Transverse colon (tissue), 4 donors: Measurements from ENCODE around the gene C10orf90. TPM values are rescaled to one million over a fixed set of nuclear protein-coding genes. Genes with fewer than 3 reads are reported as not detected.

Experiments used
- DNase-seq: peaks from one replicate; pipeline ENCODE4 v3.0.0-alpha.2; 2019
- H3K27ac ChIP-seq, 4 donors: fragments of 200-600 bp; sonication (generic); 2 replicates each; pipeline ENCODE4 v1.5.1; 2016 to 2018; ENCODE audit warnings: inconsistent platforms in 4 of 4
- H3K27me3 ChIP-seq: fragments of 200-600 bp; sonication (generic); 2 replicates; pipeline ENCODE4 v1.5.1; 2017; ENCODE audit warnings: inconsistent platforms
- H3K36me3 ChIP-seq, 4 donors: fragments of 200-600 bp; sonication (generic); 2 replicates each; pipeline ENCODE4 v1.5.1; 2017 to 2019; ENCODE audit warnings: inconsistent platforms in 4 of 4
- H3K4me1 ChIP-seq, 4 donors: fragments of 200-600 bp; sonication (generic); 2 replicates each; pipeline ENCODE4 v1.5.1; 2017 to 2020; ENCODE audit warnings: inconsistent platforms in 4 of 4
- H3K4me3 ChIP-seq, 4 donors: fragments of 200-600 bp; sonication (generic); 1 replicate in 1 of 4; 2 replicates in 3 of 4; pipeline versions ENCODE4 v1.5.1 to v1.6.1; 2017 to 2019; ENCODE audit warnings: inconsistent platforms in 4 of 4
- H3K9me3 ChIP-seq, 2 donors: fragments of 200-600 bp; sonication (generic); 2 replicates each; pipeline ENCODE4 v1.5.1; 2017 to 2019; ENCODE audit warnings: inconsistent platforms in 2 of 2
- CTCF ChIP-seq, 5 experiments: fragments of 200-600 bp in 3 of 5; fragments of 450-650 bp in 2 of 5; sonication (generic) in 3 of 5; IDR thresholded peaks; 1 replicate in 2 of 5; 2 replicates in 3 of 5; pipeline ENCODE4 v1.5.1; 2016 to 2017; ENCODE audit warnings: antibody characterized with exemption in 5 of 5, inconsistent platforms in 3 of 5, mild to moderate bottlenecking in 2 of 5, moderate library complexity in 1 of 5
- EP300 ChIP-seq: sonication (generic); formaldehyde crosslinking; IDR thresholded peaks from one replicate; pipeline ENCODE4 v1.6.1; 2017; ENCODE audit warnings: antibody characterized with exemption, low read depth
- POLR2A ChIP-seq: fragments of 450-650 bp; IDR thresholded peaks from one replicate; pipeline ENCODE4 v1.6.1; 2016; ENCODE audit warnings: antibody characterized with exemption, mild to moderate bottlenecking, moderate library complexity
- POLR2AphosphoS5 ChIP-seq, 3 donors: sonication (generic); formaldehyde crosslinking; IDR thresholded peaks; one replicate each; pipeline ENCODE4 v1.6.1; 2016; ENCODE audit warnings: antibody characterized with exemption in 3 of 3
- WGBS, 2 donors: methylation state at CpG; one replicate each; pipeline ENCODE4 v1.1.5; 2018; ENCODE audit warnings: low coverage in 1 of 2; 5-methylcytosine and 5-hydroxymethylcytosine counted together
- in situ Hi-C, 4 donors: fragments of 200-750 bp; cut with MboI; loops; one replicate each; pipeline versions ENCODE4 v1.15.0 to v1.15.1; 2017; ENCODE audit warnings: low sequenced_read_pairs in 3 of 4, low pct_ligation_motif_present in 1 of 4, low pct_unique_long_range_greater_than_20kb in 1 of 4
- intact Hi-C: fragments of 100-400 bp; cut with DNase I; formaldehyde crosslinking; loops from one replicate; pipeline ENCODE4 v1.15.1; 2023; ENCODE audit warnings: low total_unique reads
- total RNA-seq, 4 donors: library from RNA; depleted of rRNA; stranded (reverse); fragments of >200 nt; gene quantifications; one replicate each; pipeline ENCODE4 v1.1.0, GENCODE V29; 2016

Gene C10orf90
- total RNA-seq, 4 donors from 2014 or later: not detected

DNA sequence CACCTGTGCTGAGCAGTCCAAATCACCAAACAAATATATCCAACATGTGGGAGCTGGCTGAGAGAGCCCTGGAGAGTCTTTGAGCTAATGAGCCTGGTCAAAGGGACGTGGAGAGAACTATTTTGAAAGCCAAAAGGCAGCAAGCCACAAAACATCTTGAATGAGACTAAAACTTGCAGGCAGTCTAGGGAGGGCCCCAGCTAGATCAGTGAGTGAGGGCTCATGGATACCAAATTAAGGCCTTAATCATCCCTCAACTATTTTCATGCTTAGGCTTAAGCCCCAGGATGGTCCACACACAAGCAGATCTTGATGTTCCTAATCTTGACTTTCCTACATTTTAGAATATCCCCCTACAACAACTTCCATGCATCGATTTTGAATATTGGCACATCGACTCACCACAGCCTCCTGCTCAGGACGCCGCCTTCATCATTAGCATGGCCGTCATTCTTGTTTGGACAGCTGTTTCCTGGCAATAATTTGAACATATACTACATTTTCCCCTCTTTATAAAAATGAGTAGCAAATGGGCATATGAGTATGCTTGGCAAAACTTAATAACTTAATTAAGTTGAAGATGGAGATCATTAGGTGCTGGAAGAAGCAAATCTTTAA lies 195.3 kb downstream of the C10orf90 start:
- in situ Hi-C loops (no loop called here), intact Hi-C loops (no loop called here)
- Histone ChIP-seq H3K4me3 (no peak overlapping the region), H3K27me3 (no peaks in the 10 kb centered on the region), H3K4me1 (no peaks in the 10 kb centered on the region), H3K36me3 (no peaks in the 10 kb centered on the region), H3K9me3 (no peaks in the 10 kb centered on the region), H3K27ac (no peak overlapping the region)
- DNase-seq: no peak
- TF ChIP-seq CTCF (IDR thresholded peaks at IDR 0.05) (no peak), POLR2A (no peak)
- WGBS, 2 donors: 75 to 80% methylated on average over 2 to 6 of the region's 6 CpGs

DNA sequence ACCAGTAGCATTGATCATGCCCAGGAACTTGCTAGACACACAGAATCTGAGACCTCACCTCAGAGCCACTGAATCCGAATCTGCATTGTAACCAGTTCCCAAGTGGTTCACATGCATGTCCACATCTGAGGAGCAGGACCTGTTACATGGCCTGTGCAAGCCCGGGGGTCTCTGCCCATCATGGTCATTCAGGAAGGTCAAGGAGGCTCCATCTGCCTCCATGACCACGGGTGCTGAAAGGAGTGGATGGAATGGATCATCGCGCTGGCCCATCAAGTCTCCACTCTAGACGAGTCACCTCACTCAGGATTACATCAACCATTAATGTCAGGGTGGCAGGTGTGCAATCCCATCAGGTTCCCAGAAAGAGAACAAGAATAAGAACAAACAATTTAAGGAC lies 196.5 kb downstream of the C10orf90 start:
- no peak for TF ChIP-seq EP300
- TF ChIP-seq CTCF (IDR thresholded peaks at IDR 0.05): no peak
- no peak for TF ChIP-seq POLR2AphosphoS5 (IDR thresholded peaks at IDR 0.05)
- TF ChIP-seq POLR2A: no peak
- Histone ChIP-seq H3K4me3 (no peak overlapping the region), H3K27me3 (no peaks in the 10 kb centered on the region), H3K9me3 (no peaks in the 10 kb centered on the region), H3K4me1 (no peaks in the 10 kb centered on the region), H3K27ac (no peak overlapping the region), H3K36me3 (no peaks in the 10 kb centered on the region)
- no peak for DNase-seq
- in situ Hi-C loops (no loop called here), intact Hi-C loops (no loop called here)
- WGBS, 2 donors: 83% methylated on average over 6 of the region's 6 CpGs; no CpG with 5 or more reads in 1 of the 2 donors

DNA sequence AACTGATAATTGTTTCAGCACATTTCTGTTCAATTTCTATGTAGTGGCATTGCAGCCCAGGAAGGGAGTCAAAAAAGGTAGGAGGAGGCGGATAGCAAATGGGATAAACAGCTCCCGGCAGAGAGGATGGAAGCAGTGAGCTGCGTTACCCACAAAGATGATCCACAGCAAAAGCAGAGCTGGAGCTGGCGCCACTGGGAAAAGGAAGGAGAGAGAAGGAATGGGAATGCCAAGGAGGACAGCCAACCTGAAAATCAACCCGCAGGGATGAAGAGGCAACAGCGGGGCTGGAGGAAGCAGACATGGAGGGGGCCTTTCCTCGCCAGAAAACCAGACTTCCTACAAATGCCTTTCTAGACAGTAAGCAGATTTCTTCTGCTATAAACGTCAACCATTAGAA lies 199.5 kb downstream of the C10orf90 start:
- no peak overlapping the region for H3K4me3 ChIP-seq
- in situ Hi-C loops: no loop called here
- WGBS, 2 donors: 70 to 80% methylated on average over 6 to 8 of the region's 8 CpGs
- no peak overlapping the region for H3K27ac ChIP-seq
- intact Hi-C loops: no loop called here
- H3K27me3 ChIP-seq: peaks cover 4% of the 10 kb centered on the region
- no peaks in the 10 kb centered on the region for H3K36me3 ChIP-seq
- DNase-seq: no peak
- no peaks in the 10 kb centered on the region for H3K9me3 ChIP-seq
- TF ChIP-seq CTCF (IDR thresholded peaks at IDR 0.05) (no peak), POLR2AphosphoS5 (IDR thresholded peaks at IDR 0.05) (no peak), POLR2A (no peak), EP300 (no peak)
- H3K4me1 ChIP-seq: no peaks in the 10 kb centered on the region

GRCh38 chr10:126469692-126470091 lies 200.8 kb downstream of the C10orf90 start:
- intact Hi-C loops: no loop called here
- Histone ChIP-seq H3K4me3 (no peak overlapping the region), H3K9me3 (no peaks in the 10 kb centered on the region), H3K27me3 (peaks cover 4% of the 10 kb centered on the region), H3K36me3 (no peaks in the 10 kb centered on the region), H3K4me1 (no peaks in the 10 kb centered on the region), H3K27ac (no peak overlapping the region)
- in situ Hi-C loops: no loop called here
- TF ChIP-seq POLR2AphosphoS5 (IDR thresholded peaks at IDR 0.05) (no peak), EP300 (no peak), CTCF (IDR thresholded peaks at IDR 0.05) (no peak), POLR2A (no peak)
- WGBS, 2 donors: 60 to 82% methylated on average over 1 to 5 of the region's 5 CpGs
- no peak for DNase-seq
